GM12878 (cell line): ENCODE measurements around the gene KLRC2.

ENCODE experiments used
- CHD4 ChIP-seq: fragments of 200-600 bp; sonication (generic); IDR thresholded peaks from 2 replicates; pipeline ENCODE4 v1.6.1; 2016; ENCODE audit warnings: mild to moderate bottlenecking
- CTCF ChIP-seq, 3 experiments: IDR thresholded peaks in 2 of 3; conservative IDR thresholded peaks in 1 of 3; 2 replicates each; pipeline ENCODE4 v1.5.1; 2011; ENCODE audit warnings: low read depth in 3 of 3, low read length in 3 of 3, mild to moderate bottlenecking in 3 of 3, control low read depth in 2 of 3, moderate library complexity in 2 of 3, inconsistent platforms in 1 of 3, mixed read lengths in 1 of 3; ENCODE audit not compliant: control insufficient read depth in 2 of 3, insufficient read depth in 1 of 3; ENCODE audit errors: extremely low read depth in 1 of 3
- EP300 ChIP-seq, 2 experiments: fragments of 150-350 bp in 1 of 2; IDR thresholded peaks; 2 replicates each; pipeline ENCODE4 v1.6.1; 2011 to 2012; ENCODE audit warnings: low read depth in 2 of 2, low read length in 2 of 2, borderline replicate concordance in 1 of 2, improper control_type of control experiment in 1 of 2, inconsistent platforms in 1 of 2; ENCODE audit not compliant: control insufficient read depth in 1 of 2
- HDAC2 ChIP-seq: fragments of 200-600 bp; sonication (generic); IDR thresholded peaks from 2 replicates; pipeline ENCODE4 v1.6.1; 2017
- JUNB ChIP-seq: IDR thresholded peaks from 2 replicates; pipeline ENCODE4 v1.6.1; 2016; ENCODE audit warnings: antibody characterized with exemption, mild to moderate bottlenecking
- POLR2A ChIP-seq: IDR thresholded peaks from 2 replicates; pipeline ENCODE4 v1.6.1; 2011; ENCODE audit warnings: low read depth, mild to moderate bottlenecking, low read length
- POLR2AphosphoS5 ChIP-seq: IDR thresholded peaks from 2 replicates; pipeline ENCODE4 v1.6.1; 2011; ENCODE audit warnings: mild to moderate bottlenecking, low read length, inconsistent platforms
- RCOR1 ChIP-seq: conservative IDR thresholded peaks from 2 replicates; pipeline ENCODE4 v1.6.1; 2012; ENCODE audit warnings: low read depth, low read length, improper control_type of control experiment
- RFX5 ChIP-seq: IDR thresholded peaks from 2 replicates; pipeline ENCODE4 v1.6.1; 2011; ENCODE audit warnings: low read depth, low read length, improper control_type of control experiment
- TAF1 ChIP-seq: IDR thresholded peaks from 2 replicates; pipeline ENCODE4 v1.6.1; 2011; ENCODE audit warnings: mild to moderate bottlenecking, low read depth, low read length, borderline replicate concordance

DNA sequence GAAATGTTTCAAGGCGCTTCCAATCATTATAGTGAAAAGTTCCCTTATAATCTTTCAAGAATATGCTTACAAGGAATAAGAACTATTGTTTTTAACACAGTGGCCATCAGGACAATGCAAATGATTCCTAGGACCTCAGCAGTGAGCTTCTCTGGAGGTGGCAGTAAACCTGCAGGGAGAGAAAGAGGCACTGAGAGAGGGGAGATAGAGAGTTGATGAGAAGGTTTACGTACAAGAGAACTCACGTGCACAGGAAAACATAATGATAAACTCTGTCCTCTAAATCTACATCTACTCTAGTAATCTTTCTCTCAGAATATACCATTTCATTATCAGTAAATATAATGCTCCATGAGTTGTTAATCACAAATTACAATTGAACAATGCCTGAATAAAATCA, 27.0 kb downstream of the KLRC2 start:
- TF ChIP-seq EP300 (IDR thresholded peaks at IDR 0.05; ENCODE audit: borderline replicate concordance in 1 of 2, control insufficient read depth in 1 of 2, low read depth in 2 of 2, low read length in 2 of 2) (no peak), CHD4 (no peak), TAF1 (no peak), HDAC2 (no peak), CTCF (IDR thresholded peaks at IDR 0.05 in 2 of 3, conservative IDR thresholded peaks at IDR 0.05 in 1 of 3; ENCODE audit: control insufficient read depth in 2 of 3, extremely low read depth in 1 of 3, insufficient read depth in 1 of 3, low read depth in 3 of 3, low read length in 3 of 3) (no peak), POLR2AphosphoS5 (no peak), POLR2A (no peak), RCOR1 (no peak), RFX5 (no peak), JUNB (no peak)
